GM23338 (cell line): Measurements from ENCODE around the gene CABP2. TPM values are rescaled to one million over a fixed set of nuclear protein-coding genes. Genes with fewer than 3 reads are reported as not detected.

ENCODE experiments used
- ATAC-seq: fragments of 200-7000 bp; cut with Tn5 transposase; 3 replicates; pipeline ENCODE4 v1.9.1; 2020
- DNase-seq: peaks from one replicate; pipeline ENCODE4 v3.0.0-alpha.2; 2015; ENCODE audit warnings: low spot score
- H2AFZ ChIP-seq: fragments of 200-600 bp; sonication (generic); 2 replicates; pipeline ENCODE4 v1.8.0; 2016; ENCODE audit warnings: antibody characterized with exemption, mild to moderate bottlenecking, moderate library complexity
- H3F3A ChIP-seq: fragments of 200-600 bp; sonication (generic); replicated peaks from 2 replicates; pipeline ENCODE4 v1.8.0; 2017; ENCODE audit warnings: antibody characterized with exemption, mixed run types, low read depth
- H3K27ac ChIP-seq: fragments of 200-600 bp; sonication (generic); 2 replicates; pipeline ENCODE4 v1.6.1; 2016; ENCODE audit warnings: low read depth
- H3K27me3 ChIP-seq: fragments of 200-600 bp; sonication (generic); 2 replicates; pipeline ENCODE4 v1.8.0; 2016; ENCODE audit warnings: mild to moderate bottlenecking, mixed run types, moderate library complexity; ENCODE audit not compliant: insufficient read depth
- H3K36me3 ChIP-seq: fragments of 200-600 bp; sonication (generic); 2 replicates; pipeline ENCODE4 v1.8.0; 2016; ENCODE audit warnings: mild to moderate bottlenecking; ENCODE audit not compliant: insufficient read depth
- H3K4me1 ChIP-seq: fragments of 200-600 bp; sonication (generic); 2 replicates; pipeline ENCODE4 v1.8.0; 2016; ENCODE audit warnings: mild to moderate bottlenecking, moderate library complexity; ENCODE audit not compliant: insufficient read depth
- H3K4me2 ChIP-seq: fragments of 200-600 bp; sonication (generic); 2 replicates; pipeline ENCODE4 v1.7.1; 2017; ENCODE audit warnings: mixed run types
- H3K4me3 ChIP-seq: fragments of 200-600 bp; sonication (generic); 2 replicates; pipeline ENCODE4 v1.6.1; 2016; ENCODE audit warnings: mixed run types
- H3K79me2 ChIP-seq: fragments of 200-600 bp; sonication (generic); replicated peaks from 2 replicates; pipeline ENCODE4 v1.8.0; 2017; ENCODE audit warnings: mild to moderate bottlenecking; ENCODE audit not compliant: insufficient read depth
- H3K9me2 ChIP-seq: fragments of 200-600 bp; sonication (generic); 2 replicates; pipeline ENCODE4 v1.8.0; 2017; ENCODE audit not compliant: insufficient read depth
- H4K20me1 ChIP-seq: fragments of 200-600 bp; sonication (generic); replicated peaks from 2 replicates; pipeline ENCODE4 v1.8.0; 2017; ENCODE audit warnings: mild to moderate bottlenecking; ENCODE audit not compliant: insufficient read depth
- H3K27ac Mint-ChIP-seq: 2 replicates; pipeline ENCODE4 v1.8.0; 2020; ENCODE audit warnings: inconsistent platforms, mild to moderate bottlenecking, moderate library complexity, mixed read lengths
- H3K27me3 Mint-ChIP-seq: 3 replicates; pipeline ENCODE4 v1.8.0; 2022; ENCODE audit warnings: low read depth, mild to moderate bottlenecking, moderate library complexity, mixed read lengths, inconsistent platforms; ENCODE audit not compliant: insufficient read depth, poor library complexity
- H3K36me3 Mint-ChIP-seq: 3 replicates; pipeline ENCODE4 v1.8.0; 2021; ENCODE audit warnings: low read depth, mild to moderate bottlenecking, inconsistent platforms, moderate library complexity, mixed read lengths
- H3K4me1 Mint-ChIP-seq: 3 replicates; pipeline ENCODE4 v1.8.0; 2020; ENCODE audit warnings: mild to moderate bottlenecking, inconsistent platforms, mixed read lengths
- H3K4me3 Mint-ChIP-seq: 3 replicates; pipeline ENCODE4 v1.8.0; 2021; ENCODE audit warnings: moderate library complexity, mild to moderate bottlenecking, inconsistent platforms, mixed read lengths
- H3K9me3 Mint-ChIP-seq: 3 replicates; pipeline ENCODE4 v1.8.0; 2020; ENCODE audit warnings: moderate library complexity, mild to moderate bottlenecking, inconsistent platforms, mixed read lengths
- CREB1 ChIP-seq: fragments of 250-450 bp; sonication (Bioruptor Pico); IDR thresholded peaks from 2 replicates; pipeline ENCODE4 v1.5.0; 2020; ENCODE audit warnings: low read depth, mild to moderate bottlenecking, moderate library complexity
- CTCF ChIP-seq, 2 experiments: fragments of 200-600 bp in 1 of 2; sonication (generic) in 1 of 2; conservative IDR thresholded peaks; 2 replicates each; pipeline versions ENCODE4 v1.5.1 to v1.6.1; 2016 to 2017; ENCODE audit warnings: antibody characterized with exemption in 2 of 2, low read depth in 2 of 2, mild to moderate bottlenecking in 2 of 2, moderate library complexity in 1 of 2
- ETS1 ChIP-seq: IDR thresholded peaks from 2 replicates; pipeline ENCODE4 v1.6.1; 2016; ENCODE audit warnings: antibody characterized with exemption
- EZH2 ChIP-seq: fragments of 200-600 bp; sonication (generic); IDR thresholded peaks from one replicate; pipeline ENCODE4 v1.8.0; 2017; ENCODE audit warnings: antibody characterized with exemption, mild to moderate bottlenecking, low read depth; ENCODE audit not compliant: unreplicated experiment
- NANOG ChIP-seq: IDR thresholded peaks from 2 replicates; pipeline ENCODE4 v1.6.1; 2016; ENCODE audit warnings: antibody characterized with exemption, borderline replicate concordance
- POLR2AphosphoS5 ChIP-seq: IDR thresholded peaks from 2 replicates; pipeline ENCODE4 v1.6.1; 2016; ENCODE audit warnings: antibody characterized with exemption, low read depth
- REST ChIP-seq: IDR thresholded peaks from one replicate; pipeline ENCODE4 v1.6.1; 2018; ENCODE audit warnings: antibody characterized with exemption; ENCODE audit not compliant: unreplicated experiment
- STAT1 ChIP-seq: IDR thresholded peaks from one replicate; pipeline ENCODE4 v1.6.1; 2016; ENCODE audit warnings: antibody characterized with exemption; ENCODE audit not compliant: unreplicated experiment
- ZNF114 ChIP-seq: fragments of 250-450 bp; sonication (Bioruptor Pico); IDR thresholded peaks from 2 replicates; pipeline ENCODE4 v1.5.0; 2020; ENCODE audit warnings: mild to moderate bottlenecking, moderate library complexity
- ZNF331 ChIP-seq: fragments of 250-450 bp; sonication (Bioruptor Pico); IDR thresholded peaks from 2 replicates; pipeline ENCODE4 v1.5.0; 2020; ENCODE audit warnings: low read depth, mild to moderate bottlenecking, moderate library complexity
- polyA plus RNA-seq: library from polyadenylated mRNA; unstranded; fragments of >200 nt; fragmentation: Nextera tagmentation; extraction: Ambion mirVana; gene quantifications from 2 replicates; pipeline ENCODE4 v1.2.1, GENCODE V29; 2016
- total RNA-seq: library from RNA; depleted of rRNA; stranded (reverse); fragments of >200 nt; shearing (Covaris generic); gene quantifications from 2 replicates; pipeline ENCODE4 v1.2.3, GENCODE V29; 2014

CABP2 gene
- total and polyA plus RNA-seq, 2 experiments from 2014 or later: not detected

DNA sequence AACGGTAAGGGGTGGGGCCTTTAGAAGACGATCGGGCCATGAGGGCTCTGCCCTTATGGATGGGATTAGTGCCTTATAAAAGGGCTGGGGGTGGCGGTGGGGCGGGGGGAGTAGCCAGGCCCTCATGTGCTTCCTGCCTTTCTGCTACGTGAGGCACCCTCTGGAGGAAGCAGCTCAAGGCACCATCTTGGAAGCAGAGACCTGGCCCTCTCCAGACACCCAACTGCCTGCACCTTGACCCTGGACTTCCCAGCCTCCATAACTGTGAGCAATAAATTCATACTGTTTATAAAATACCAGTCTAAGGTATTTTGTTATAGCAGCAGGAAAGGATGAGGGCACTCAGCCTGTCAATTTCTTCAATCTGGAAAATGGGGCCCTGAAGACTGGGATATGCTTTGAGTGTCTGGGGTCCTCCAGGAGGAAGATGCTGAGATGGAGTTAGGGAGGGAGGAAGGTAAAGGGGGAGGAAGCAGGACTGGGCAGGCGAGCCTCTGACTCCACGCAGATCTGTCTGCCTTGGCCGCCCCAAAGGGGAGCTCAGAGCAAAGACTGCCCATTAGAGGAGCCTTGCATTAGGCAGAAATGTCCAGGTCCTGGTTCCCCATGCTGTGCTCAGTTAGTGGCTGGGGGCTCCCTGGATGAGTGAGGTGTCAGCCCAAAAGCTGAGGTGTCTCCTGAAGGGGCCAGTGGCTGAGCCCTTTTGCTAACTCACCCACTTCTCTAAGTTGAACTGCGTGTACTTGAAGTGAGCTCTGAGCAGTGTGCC is 5.3 kb downstream of the CABP2 start (continued):
- TF ChIP-seq CTCF (conservative IDR thresholded peaks at IDR 0.05; ENCODE audit: low read depth in 2 of 2) (no peak), REST (no peak), EZH2 (no peak), STAT1 (no peak), CREB1 (CRISPR knock-in tag) (no peak), ZNF331 (CRISPR knock-in tag) (no peak), NANOG (no peak), POLR2AphosphoS5 (no peak), ETS1 (no peak), ZNF114 (CRISPR knock-in tag) (no peak)

DNA sequence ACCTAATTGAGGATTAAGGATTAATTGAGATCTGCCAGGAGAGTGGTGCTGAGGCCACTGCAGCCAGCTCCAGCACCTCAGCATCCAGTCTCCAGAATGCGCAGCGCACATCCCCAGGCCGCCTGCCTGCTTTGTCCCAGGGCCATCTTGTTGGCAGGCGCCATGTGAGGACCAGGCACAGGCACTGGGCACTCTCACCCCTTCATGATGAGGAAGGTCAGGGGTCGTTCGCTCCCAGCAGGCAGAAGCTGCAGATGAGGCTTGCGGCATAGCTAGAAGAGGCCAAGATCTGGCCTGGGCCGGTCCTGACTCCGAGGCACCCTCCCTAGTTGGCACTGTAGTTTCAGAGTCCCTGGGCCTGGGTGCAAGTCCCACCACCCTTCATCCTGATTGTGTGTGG is 6.4 kb downstream of the CABP2 start:
- H3F3A ChIP-seq: no peaks in the 10 kb centered on the region
- no peaks in the 10 kb centered on the region for H3K9me2 ChIP-seq
- ATAC-seq: no peak
- no peak overlapping the region for H3K4me3 ChIP-seq
- no peak for DNase-seq
- no peaks in the 10 kb centered on the region for H3K36me3 ChIP-seq
- H2AFZ ChIP-seq: no peak overlapping the region
- H3K79me2 ChIP-seq: no peaks in the 10 kb centered on the region
- H3K4me2 ChIP-seq: no peak overlapping the region
- H3K36me3 Mint-ChIP-seq: no peaks in the 10 kb centered on the region
- H4K20me1 ChIP-seq: no peaks in the 10 kb centered on the region
- no peaks in the 10 kb centered on the region for H3K27me3 ChIP-seq
- no peak overlapping the region for H3K27ac Mint-ChIP-seq
- no peaks in the 10 kb centered on the region for H3K9me3 Mint-ChIP-seq
- H3K4me3 Mint-ChIP-seq: no peak overlapping the region
- no peak overlapping the region for H3K27ac ChIP-seq
- no peaks in the 10 kb centered on the region for H3K4me1 Mint-ChIP-seq
- peaks cover 11% of the 10 kb centered on the region for H3K27me3 Mint-ChIP-seq
- H3K4me1 ChIP-seq: no peaks in the 10 kb centered on the region
- no peak for TF ChIP-seq ZNF331 (CRISPR knock-in tag)
- no peak for TF ChIP-seq POLR2AphosphoS5
- TF ChIP-seq EZH2: no peak
- TF ChIP-seq NANOG: no peak
- no peak for TF ChIP-seq CTCF (conservative IDR thresholded peaks at IDR 0.05; ENCODE audit: low read depth in 2 of 2)
